Effector CD4-positive, alpha-beta T cell (primary cell): ENCODE results near the gene OSBPL5.

ENCODE experiments used
- DNase-seq: peaks from one replicate; pipeline ENCODE4 v3.0.0-alpha.2; 2020

OSBPL5 gene

GRCh38 chr11:3197878-3198528 lies 32.9 kb upstream of the OSBPL5 start:
- DNase-seq: no peak

DNA sequence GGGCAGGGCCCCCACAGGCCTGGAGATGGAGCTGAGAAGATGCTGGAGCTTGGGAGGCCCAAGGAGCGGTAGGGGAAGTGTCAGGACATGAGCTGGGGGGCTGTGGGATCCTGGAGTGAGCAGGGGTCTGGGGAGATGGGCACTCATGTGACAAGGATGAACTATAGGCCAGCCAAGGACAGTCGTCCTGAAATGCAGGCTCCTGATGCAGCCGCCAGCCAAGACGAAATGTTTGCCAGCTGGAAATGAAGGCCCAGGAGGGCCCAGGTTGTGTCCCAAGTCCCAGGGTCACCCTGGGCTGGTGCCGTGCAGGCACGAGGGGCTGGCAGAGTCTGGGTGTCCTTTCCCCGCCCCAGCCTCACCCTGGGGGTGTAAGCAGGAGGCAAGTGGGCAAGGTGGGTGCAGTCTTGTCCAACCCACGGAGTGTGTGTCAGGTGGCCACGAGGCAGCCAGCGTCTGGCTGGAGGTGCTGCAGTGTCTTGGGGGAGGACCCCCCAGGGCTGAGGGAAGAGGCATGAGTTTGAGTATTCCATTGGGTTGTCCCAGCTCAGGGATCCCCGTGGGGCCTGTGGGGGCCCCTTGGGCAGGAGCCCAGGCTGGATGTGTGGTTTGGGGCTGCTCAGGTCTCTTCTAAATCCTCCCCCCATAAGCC lies 32.1 kb upstream of the OSBPL5 start:
- DNase-seq: no peak

- DNase-seq: no peak
These were observed 31.3 kb upstream of the OSBPL5 start for GRCh38 chr11:3196161-3197043.

DNA sequence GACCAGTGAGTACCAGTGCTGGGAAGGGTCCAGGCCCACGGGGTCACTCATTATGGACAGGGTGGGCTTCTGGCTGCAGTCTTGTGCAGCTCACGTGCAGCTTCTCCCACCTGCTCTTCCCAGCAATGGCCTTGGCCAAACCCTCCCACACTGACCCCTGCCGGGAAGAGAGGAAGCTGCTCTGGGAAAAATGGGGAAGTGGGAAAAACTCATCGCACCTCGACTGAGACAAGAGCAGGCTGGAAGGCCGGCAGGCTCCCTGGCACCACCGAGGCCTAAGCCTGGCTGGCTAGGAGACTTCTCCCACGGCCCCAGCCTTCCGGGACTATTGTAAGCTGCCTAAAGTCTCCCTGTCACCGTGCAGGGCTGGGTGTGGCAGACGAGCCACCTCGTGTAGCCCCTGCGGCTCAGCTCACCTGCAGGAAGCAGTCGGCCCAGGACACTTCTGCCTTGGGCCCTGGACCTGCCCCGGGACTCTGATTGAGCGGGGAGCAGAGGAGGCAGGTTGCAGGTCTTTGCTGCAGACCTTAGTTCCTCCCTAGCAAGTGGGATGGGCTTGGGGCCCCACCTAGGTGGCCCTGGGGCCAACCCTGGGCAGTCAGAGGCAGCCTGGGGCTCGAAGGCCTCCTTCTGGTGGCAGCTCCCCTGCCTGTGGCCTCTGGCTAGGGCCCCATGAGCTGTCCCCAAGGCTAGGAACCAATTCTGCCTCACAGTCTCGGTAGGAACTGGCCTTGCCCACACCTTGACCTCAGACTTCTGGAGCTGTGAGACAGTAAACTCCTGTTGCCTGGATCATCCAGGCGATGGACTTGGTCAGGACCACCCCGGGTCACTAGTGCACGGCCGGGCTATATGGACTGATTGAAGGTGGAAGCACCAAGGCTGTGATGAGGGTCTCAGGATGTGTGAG lies 30.4 kb upstream of the OSBPL5 start:
- DNase-seq: no peak

GRCh38 chr11:3194016-3194816 lies 29.1 kb upstream of the OSBPL5 start:
- DNase-seq: no peak

GRCh38 chr11:3193373-3194015 lies 28.4 kb upstream of the OSBPL5 start:
- no peak for DNase-seq

- DNase-seq: no peak
These were observed 27.6 kb upstream of the OSBPL5 start for GRCh38 chr11:3192511-3193372.

GRCh38 chr11:3191586-3192324 lies 26.6 kb upstream of the OSBPL5 start:
- no peak for DNase-seq

DNA sequence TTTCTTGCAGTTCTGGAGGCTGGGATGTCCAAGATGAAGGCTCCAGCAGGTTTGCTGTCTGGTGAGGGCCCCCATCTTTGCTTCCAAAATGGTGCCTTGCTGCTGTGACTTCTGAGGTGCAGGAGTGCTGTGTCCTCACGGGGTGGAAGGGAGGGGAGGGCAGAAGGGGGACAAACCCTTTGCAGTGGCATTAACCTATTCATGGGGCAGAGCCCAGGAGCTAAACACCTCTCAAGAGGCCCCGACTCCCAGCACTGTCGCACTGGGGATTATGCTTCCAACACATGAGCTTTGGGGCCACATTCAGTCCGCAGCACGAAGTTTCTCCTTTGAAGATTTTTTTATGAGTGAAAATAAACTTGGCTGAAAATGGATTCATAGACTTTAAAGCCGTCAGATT lies 25.5 kb upstream of the OSBPL5 start:
- no peak for DNase-seq

- DNase-seq: no peak
These were observed 24.9 kb upstream of the OSBPL5 start for GRCh38 chr11:3189886-3190583.

DNA sequence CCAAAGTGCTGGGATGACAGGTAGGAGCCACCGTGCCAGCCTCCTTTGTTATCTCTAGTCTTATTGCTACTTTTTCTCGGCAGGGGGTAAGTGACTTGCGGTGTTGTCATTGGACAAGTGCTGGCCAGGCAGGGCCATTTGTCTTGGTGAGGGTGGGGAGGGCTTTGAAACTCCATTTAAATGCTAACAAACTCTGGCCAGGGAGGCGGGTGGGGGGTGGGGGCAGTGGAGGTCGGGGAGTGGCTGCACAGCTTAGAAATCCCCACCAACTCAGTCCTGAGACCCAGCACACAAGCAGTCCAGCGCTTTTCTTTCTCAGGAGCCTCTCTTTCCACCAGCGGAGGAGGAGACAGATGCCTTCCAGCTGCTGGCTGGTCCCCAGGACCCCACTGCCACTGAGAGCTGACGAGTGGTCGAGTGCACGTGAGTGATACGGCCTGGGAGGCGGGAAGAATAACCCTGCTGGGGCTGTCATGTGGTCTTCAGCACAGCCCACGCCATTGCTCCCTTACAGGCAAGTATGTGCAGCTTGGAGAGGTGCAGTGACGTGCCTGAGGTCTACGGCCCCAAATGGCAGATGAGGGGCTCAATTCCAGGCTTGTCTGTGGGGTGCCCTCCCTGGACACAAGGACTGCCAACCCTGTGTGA lies 24.2 kb upstream of the OSBPL5 start:
- no peak for DNase-seq

DNA sequence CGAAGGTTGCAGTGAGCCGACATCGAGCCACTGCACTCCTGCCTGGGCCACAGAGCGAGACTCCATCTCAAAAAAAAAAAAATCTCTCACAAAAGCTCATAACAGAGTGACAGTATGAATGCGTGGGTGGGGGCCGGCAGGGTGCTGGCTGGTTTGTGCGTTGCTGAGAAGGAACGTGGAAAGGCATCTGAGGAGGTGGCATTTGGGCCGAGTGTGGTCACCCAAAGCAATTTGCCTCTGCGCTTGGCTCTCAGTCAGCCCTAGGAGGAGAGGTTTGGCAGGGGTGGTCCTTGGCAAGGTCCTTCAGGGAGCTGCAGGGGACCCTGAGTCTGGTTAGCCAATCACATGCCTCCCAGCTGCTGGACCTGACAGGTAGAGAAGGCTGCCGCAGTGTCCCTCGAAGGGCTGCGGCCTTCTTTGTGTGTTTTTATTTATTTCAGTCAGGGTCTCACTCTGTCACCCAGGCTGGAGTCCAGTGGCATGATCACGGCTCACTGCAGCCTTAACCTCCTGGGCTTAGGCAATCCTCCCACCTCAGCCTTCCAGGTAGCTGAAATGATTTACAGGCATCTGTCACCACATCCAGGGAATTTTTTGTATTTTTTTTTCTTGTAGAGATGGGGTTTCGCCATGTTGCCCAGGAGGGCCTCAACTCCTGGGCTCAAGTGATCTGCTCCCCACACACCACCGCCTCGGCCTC lies 23.5 kb upstream of the OSBPL5 start:
- DNase-seq: no peak

- no peak for DNase-seq
These were observed 21.2 kb upstream of the OSBPL5 start for GRCh38 chr11:3186166-3186953.

DNA sequence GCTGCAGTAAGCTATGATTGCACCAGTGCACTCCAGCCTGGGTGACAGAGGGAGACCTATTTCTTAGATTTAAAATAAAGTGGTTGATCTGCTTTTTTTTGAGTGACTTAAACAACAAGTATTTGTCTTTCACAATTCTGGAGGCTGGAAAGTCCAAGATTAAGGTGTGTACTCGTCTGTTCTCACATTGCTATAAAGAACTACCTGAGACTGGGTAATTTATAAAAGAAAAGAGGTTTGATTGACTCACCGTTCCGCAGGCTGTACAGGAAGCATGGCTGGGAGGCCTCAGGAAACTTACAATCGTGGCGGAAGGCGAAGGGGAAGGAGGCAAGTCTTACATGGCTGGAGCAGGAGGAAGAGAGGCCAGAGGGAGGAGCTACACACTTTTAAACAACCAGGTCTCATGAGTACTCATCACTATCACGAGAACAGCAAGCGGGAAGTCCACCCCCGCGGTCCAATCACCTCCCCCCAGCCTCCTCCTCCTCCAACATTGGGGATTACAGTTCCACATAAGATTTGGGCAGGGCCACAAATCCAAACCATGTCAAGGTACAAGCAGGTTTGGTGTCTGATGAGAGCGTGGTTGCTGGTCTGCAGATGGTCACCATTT lies 19.7 kb upstream of the OSBPL5 start:
- no peak for DNase-seq

DNA sequence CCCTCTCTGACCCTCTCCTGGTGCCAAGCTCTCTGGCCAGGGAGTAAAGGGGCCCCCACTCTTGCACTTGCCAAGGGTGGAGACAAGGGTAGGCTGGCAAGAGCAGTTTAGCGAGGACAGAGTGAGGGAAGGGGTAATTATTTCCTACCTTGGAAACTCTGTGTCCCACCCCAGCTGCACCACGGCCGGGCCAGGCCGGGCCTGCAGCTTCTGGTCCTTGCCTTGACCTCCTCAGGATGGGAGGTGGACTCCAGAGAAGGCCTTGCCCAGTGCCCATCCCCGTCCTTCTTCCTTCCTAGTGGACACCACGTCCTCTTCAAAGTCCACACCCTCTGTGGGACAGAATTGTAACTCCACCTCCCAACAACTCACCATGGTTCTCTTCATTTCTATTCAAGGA lies 18.4 kb upstream of the OSBPL5 start:
- DNase-seq: no peak

GRCh38 chr11:3182462-3182852 lies 17.3 kb upstream of the OSBPL5 start:
- DNase-seq: no peak
